Nephron progenitor cell (in vitro differentiated cells): ENCODE data around the gene ECE2.
A peak's percentile ranks its signal among the peaks of the same experiment; 100 is the strongest.

Experiments used
- DNase-seq: peaks from one replicate; pipeline ENCODE4 v3.0.0; 2021
- H3K27ac Mint-ChIP-seq: 2 replicates; pipeline ENCODE4 v1.8.0; 2021; ENCODE audit warnings: mild to moderate bottlenecking, moderate library complexity, mixed read lengths
- H3K27me3 Mint-ChIP-seq: 2 replicates; pipeline ENCODE4 v1.8.0; 2021; ENCODE audit warnings: mild to moderate bottlenecking, low read depth, mixed read lengths; ENCODE audit not compliant: poor library complexity
- H3K36me3 Mint-ChIP-seq: 2 replicates; pipeline ENCODE4 v1.8.0; 2021; ENCODE audit warnings: low read depth, mixed read lengths
- H3K4me1 Mint-ChIP-seq: 2 replicates; pipeline ENCODE4 v1.8.0; 2021; ENCODE audit warnings: mixed read lengths
- H3K4me3 Mint-ChIP-seq: 2 replicates; pipeline ENCODE4 v1.8.0; 2021; ENCODE audit warnings: mild to moderate bottlenecking, moderate library complexity, mixed read lengths
- H3K9me3 Mint-ChIP-seq: 2 replicates; pipeline ENCODE4 v1.8.0; 2021; ENCODE audit warnings: mild to moderate bottlenecking, moderate library complexity, mixed read lengths
- CTCF ChIP-seq: fragments of 200-600 bp; sonication (generic); IDR thresholded peaks from 2 replicates; pipeline ENCODE4 v1.5.0; 2021; ENCODE audit warnings: antibody characterized with exemption

ECE2 gene

DNA sequence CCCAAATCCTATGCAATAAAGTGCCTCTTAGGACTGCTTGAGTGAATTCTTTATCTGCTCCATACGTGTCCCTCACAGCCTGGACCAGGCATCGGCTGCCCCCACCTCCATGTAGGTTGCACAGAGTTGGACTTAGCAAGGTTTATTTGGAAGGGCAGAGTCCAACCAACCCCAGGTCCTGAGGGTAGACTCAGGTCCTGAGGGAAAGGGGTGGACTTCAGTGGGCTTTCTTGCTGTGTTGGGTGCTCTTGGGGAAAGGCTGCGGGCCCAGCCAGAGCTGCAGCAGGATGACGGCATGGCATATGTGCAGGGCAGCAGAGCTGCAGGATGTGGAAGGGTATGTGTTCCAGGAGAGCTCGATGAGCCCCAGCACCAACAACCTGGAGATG lies 33.5 kb upstream of the ECE2 start:
- Mint-ChIP-seq H3K4me3 (no peak overlapping the region), H3K36me3 (peaks cover 22% of the 10 kb centered on the region), H3K4me1 (no peaks in the 10 kb centered on the region), H3K27me3 (peaks cover 8% of the 10 kb centered on the region), H3K27ac (no peak overlapping the region), H3K9me3 (no peaks in the 10 kb centered on the region)
- no peak for TF ChIP-seq CTCF
- no peak for DNase-seq

DNA sequence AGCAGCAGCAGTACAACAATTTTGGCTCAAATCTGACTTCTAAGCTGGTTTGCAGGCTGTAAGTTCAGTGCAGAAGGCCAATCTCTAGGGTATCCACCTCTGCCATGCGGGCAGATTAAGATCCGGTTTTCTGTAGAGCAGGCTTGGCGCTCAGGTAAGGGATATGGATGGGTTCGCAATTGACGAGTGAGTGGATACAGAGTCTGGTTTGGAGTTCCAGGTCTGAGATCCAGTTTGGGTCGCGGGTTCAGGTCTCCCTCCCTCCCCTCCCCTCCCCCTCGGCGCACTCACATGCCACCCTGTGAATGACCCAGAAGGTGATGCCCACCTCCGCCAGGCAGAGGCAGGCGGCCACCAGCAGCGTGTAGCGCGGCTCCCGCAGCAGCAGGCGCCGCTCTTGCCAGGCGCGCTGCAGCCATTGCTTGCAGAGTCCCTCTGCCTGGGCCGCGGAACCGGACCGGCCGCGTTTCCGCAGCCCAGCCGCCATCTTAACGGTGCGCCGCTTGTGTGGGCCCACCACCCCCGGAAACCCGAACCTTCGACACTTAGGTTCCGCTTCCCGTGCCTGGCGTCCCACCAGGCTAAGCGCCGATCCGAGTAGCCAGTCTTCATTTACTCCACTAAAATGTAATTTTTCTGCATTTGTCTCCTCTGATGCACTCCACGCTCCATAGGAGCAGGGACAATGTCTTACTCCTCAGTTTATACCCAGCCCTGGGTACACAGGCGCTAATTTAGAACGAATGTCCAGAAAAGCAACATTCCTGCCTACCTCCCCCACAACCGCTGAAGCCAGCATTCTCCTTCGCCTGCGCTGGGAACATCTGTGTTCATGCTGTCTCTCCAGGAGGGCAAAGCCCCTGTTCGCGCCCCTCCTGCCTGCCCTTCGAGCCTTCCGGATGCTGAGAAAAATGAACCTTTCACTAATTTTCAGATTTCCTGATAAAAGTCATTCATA lies 27.1 kb upstream of the ECE2 start, which contains the start of gene ALG3:
Gene ALG3 (minus strand): TSS at position 509 of the 958 bp plus-strand sequence. CDS start 22 bp downstream, at position 487.
- H3K9me3 Mint-ChIP-seq: no peaks in the 10 kb centered on the region
- H3K27ac Mint-ChIP-seq: peak within 1 kb of the TSS; percentile 99
- no peak for TF ChIP-seq CTCF
- DNase-seq: peak; percentile 91
- peaks cover 19% of the 10 kb centered on the region for H3K4me1 Mint-ChIP-seq
- H3K36me3 Mint-ChIP-seq: peaks cover 11% of the 10 kb centered on the region
- H3K4me3 Mint-ChIP-seq: peak within 1 kb of the TSS; percentile 95
- peaks cover 10% of the 10 kb centered on the region for H3K27me3 Mint-ChIP-seq

- H3K36me3 Mint-ChIP-seq: peaks cover 7% of the 10 kb centered on the region
- TF ChIP-seq CTCF: no peak
- H3K4me3 Mint-ChIP-seq: peak within 1 kb of the TSS; percentile 95
- DNase-seq: peak; percentile 96
- H3K27ac Mint-ChIP-seq: peak within 1 kb of the TSS; percentile 99
- peaks cover 17% of the 10 kb centered on the region for H3K27me3 Mint-ChIP-seq
- H3K4me1 Mint-ChIP-seq: peaks cover 19% of the 10 kb centered on the region
- H3K9me3 Mint-ChIP-seq: no peaks in the 10 kb centered on the region
Observed at GRCh38 chr3:184249412-184250166, 26.2 kb upstream of the ECE2 start, which contains the start of gene EEF1AKMT4. EEF1AKMT4 (plus strand) TSS chr3:184249672; CDS start chr3:184249695, 23 bp downstream.

GRCh38 chr3:184250167-184250828 lies 25.5 kb upstream of the ECE2 start:
- Mint-ChIP-seq H3K27ac (no peak overlapping the region), H3K4me3 (peak overlapping the region; percentile 95), H3K36me3 (no peaks in the 10 kb centered on the region), H3K27me3 (peaks cover 21% of the 10 kb centered on the region), H3K4me1 (peaks cover 19% of the 10 kb centered on the region), H3K9me3 (no peaks in the 10 kb centered on the region)
- peak; percentile 94 for TF ChIP-seq CTCF
- DNase-seq: peak; percentile 88

GRCh38 chr3:184255291-184256039 lies 20.4 kb upstream of the ECE2 start:
- peaks cover 58% of the 10 kb centered on the region for H3K27me3 Mint-ChIP-seq
- H3K4me1 Mint-ChIP-seq: peaks cover 3% of the 10 kb centered on the region
- TF ChIP-seq CTCF: no peak
- no peak overlapping the region for H3K27ac Mint-ChIP-seq
- no peak overlapping the region for H3K4me3 Mint-ChIP-seq
- peaks cover 3% of the 10 kb centered on the region for H3K9me3 Mint-ChIP-seq
- H3K36me3 Mint-ChIP-seq: peaks cover 8% of the 10 kb centered on the region
- DNase-seq: no peak
